ENCODE data around the gene SLC7A4. TPM values are rescaled to one million over a fixed set of nuclear protein-coding genes. Genes with fewer than 3 reads are reported as not detected.

The SLC7A4 gene
- polyA plus RNA-seq, 1 donor from 2014 or later = not detected

- Histone ChIP-seq H3K79me2 (replicated peaks; ENCODE audit: insufficient read depth, low read length) (no peaks in the 10 kb centered on the region), H3K4me3 (ENCODE audit: low read length) (no peak overlapping the region), H3K9me3 (ENCODE audit: low read length) (no peaks in the 10 kb centered on the region), H3K36me3 (ENCODE audit: insufficient read depth, low read length) (no peaks in the 10 kb centered on the region), H3K4me2 (ENCODE audit: low read length) (no peak overlapping the region), H3K27me3 (ENCODE audit: insufficient read depth, low read depth, low read length) (no peaks in the 10 kb centered on the region), H3K9me2 (ENCODE audit: insufficient read depth, low read length) (no peaks in the 10 kb centered on the region), H3K9ac (ENCODE audit: low read length) (no peak overlapping the region), H3F3A (ENCODE audit: insufficient read depth, low read length, poor library complexity, severe bottlenecking) (no peaks in the 10 kb centered on the region), H2AFZ (ENCODE audit: low read depth, low read length) (no peak overlapping the region), H4K20me1 (ENCODE audit: insufficient read depth) (no peaks in the 10 kb centered on the region), H3K27ac (ENCODE audit: low read length) (no peak overlapping the region)
- TF ChIP-seq POLR2AphosphoS5 (IDR thresholded peaks at IDR 0.05) = no peak
- TF ChIP-seq, protein P1, sequence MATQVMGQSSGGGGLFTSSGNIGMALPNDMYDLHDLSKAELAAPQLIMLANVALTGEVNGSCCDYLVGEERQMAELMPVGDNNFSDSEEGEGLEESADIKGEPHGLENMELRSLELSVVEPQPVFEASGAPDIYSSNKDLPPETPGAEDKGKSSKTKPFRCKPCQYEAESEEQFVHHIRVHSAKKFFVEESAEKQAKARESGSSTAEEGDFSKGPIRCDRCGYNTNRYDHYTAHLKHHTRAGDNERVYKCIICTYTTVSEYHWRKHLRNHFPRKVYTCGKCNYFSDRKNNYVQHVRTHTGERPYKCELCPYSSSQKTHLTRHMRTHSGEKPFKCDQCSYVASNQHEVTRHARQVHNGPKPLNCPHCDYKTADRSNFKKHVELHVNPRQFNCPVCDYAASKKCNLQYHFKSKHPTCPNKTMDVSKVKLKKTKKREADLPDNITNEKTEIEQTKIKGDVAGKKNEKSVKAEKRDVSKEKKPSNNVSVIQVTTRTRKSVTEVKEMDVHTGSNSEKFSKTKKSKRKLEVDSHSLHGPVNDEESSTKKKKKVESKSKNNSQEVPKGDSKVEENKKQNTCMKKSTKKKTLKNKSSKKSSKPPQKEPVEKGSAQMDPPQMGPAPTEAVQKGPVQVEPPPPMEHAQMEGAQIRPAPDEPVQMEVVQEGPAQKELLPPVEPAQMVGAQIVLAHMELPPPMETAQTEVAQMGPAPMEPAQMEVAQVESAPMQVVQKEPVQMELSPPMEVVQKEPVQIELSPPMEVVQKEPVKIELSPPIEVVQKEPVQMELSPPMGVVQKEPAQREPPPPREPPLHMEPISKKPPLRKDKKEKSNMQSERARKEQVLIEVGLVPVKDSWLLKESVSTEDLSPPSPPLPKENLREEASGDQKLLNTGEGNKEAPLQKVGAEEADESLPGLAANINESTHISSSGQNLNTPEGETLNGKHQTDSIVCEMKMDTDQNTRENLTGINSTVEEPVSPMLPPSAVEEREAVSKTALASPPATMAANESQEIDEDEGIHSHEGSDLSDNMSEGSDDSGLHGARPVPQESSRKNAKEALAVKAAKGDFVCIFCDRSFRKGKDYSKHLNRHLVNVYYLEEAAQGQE (IDR thresholded peaks at IDR 0.05; ENCODE audit: borderline replicate concordance) = no peak
These were observed 9.9 kb downstream of the SLC7A4 start for GRCh38 chr22:21022507-21022906.

DNA sequence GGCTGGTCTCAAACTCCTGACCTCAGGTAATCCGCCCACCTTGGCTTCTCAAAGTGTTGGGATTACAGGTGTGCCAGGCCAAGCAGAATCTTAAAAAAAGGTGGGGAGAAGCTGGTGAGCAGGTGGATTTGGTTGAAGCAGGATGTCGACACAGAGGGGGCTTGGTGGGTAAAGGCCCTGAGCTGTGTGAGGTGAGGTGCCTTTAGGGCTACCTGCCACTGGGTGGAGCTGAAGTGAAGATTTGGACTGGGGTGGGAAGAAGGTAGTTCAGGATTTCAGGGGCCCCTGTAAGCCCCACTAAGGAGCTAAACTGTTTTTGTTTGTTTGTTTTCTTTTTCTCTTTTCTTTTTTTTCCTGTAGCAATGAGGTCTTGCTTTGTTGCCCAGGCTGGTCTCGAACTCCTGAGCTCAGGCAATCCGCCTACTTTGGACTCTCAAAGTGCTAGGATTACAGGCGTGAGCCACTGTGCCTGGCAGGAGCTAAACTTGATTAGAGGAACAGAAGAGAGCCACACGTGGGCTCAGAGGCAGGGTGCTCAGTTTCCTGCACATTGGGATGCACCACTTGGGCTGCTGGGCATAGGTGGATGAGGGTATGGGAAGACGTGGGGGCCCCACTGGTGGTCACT, 11.4 kb downstream of the SLC7A4 start:
- Histone ChIP-seq H3K9me2 (ENCODE audit: insufficient read depth, low read length) (no peaks in the 10 kb centered on the region), H3K27ac (ENCODE audit: low read length) (no peak overlapping the region)

More for the DNA sequence above, 11.4 kb downstream of the SLC7A4 start:
- Histone ChIP-seq H3K9ac (ENCODE audit: low read length) (no peak overlapping the region), H2AFZ (ENCODE audit: low read depth, low read length) (no peak overlapping the region), H3K27me3 (ENCODE audit: insufficient read depth, low read depth, low read length) (no peaks in the 10 kb centered on the region), H3K79me2 (replicated peaks; ENCODE audit: insufficient read depth, low read length) (no peaks in the 10 kb centered on the region), H3K4me3 (ENCODE audit: low read length) (no peak overlapping the region), H3K9me3 (ENCODE audit: low read length) (no peaks in the 10 kb centered on the region), H3K4me2 (ENCODE audit: low read length) (no peak overlapping the region), H3K36me3 (ENCODE audit: insufficient read depth, low read length) (no peaks in the 10 kb centered on the region), H4K20me1 (ENCODE audit: insufficient read depth) (no peaks in the 10 kb centered on the region), H3F3A (ENCODE audit: insufficient read depth, low read length, poor library complexity, severe bottlenecking) (no peaks in the 10 kb centered on the region)
- TF ChIP-seq MXI1 (conservative IDR thresholded peaks at IDR 0.05; ENCODE audit: poor library complexity, severe bottlenecking) (no peak), CTCF (IDR thresholded peaks at IDR 0.05; ENCODE audit: poor library complexity, severe bottlenecking) (no peak), RAD21 (conservative IDR thresholded peaks at IDR 0.05) (no peak), SMC3 (conservative IDR thresholded peaks at IDR 0.05; ENCODE audit: poor library complexity) (no peak)
- TF ChIP-seq, protein P1 (IDR thresholded peaks at IDR 0.05; ENCODE audit: borderline replicate concordance) = no peak
